Parathyroid adenoma (tissue), 2 donors: ENCODE measurements around the gene NR2F2.

ENCODE experiments used
- H2AFZ ChIP-seq: fragments of 300-600 bp; sonication (generic); one replicate; pipeline ENCODE4 v1.7.0; 2017; ENCODE audit warnings: antibody characterized with exemption, mild to moderate bottlenecking
- H3K27ac ChIP-seq: fragments of 300-600 bp; sonication (generic); one replicate; pipeline ENCODE4 v1.7.0; 2017
- H3K27me3 ChIP-seq: fragments of 300-600 bp; sonication (generic); one replicate; pipeline ENCODE4 v1.7.0; 2017; ENCODE audit warnings: low read length; ENCODE audit not compliant: control insufficient read depth, insufficient read depth
- H3K36me3 ChIP-seq: fragments of 300-600 bp; sonication (generic); one replicate; pipeline ENCODE4 v1.7.0; 2017; ENCODE audit warnings: low read length; ENCODE audit not compliant: control insufficient read depth, insufficient read depth
- H3K4me1 ChIP-seq: fragments of 300-600 bp; sonication (generic); one replicate; pipeline ENCODE4 v1.7.0; 2017; ENCODE audit warnings: control low read depth
- H3K4me2 ChIP-seq: fragments of 300-600 bp; sonication (generic); one replicate; pipeline ENCODE4 v1.7.0; 2017; ENCODE audit warnings: low read length
- H3K4me3 ChIP-seq: fragments of 300-600 bp; sonication (generic); one replicate; pipeline ENCODE4 v1.7.0; 2017; ENCODE audit warnings: low read depth, low read length
- H3K79me2 ChIP-seq: fragments of 300-600 bp; sonication (generic); one replicate; pipeline ENCODE4 v1.7.0; 2017; ENCODE audit warnings: control low read depth
- H3K9ac ChIP-seq: fragments of 300-600 bp; sonication (generic); one replicate; pipeline ENCODE4 v1.7.0; 2017; ENCODE audit warnings: mild to moderate bottlenecking
- H3K9me3 ChIP-seq: fragments of 300-600 bp; sonication (generic); one replicate; pipeline ENCODE4 v1.7.0; 2017; ENCODE audit warnings: low read length; ENCODE audit not compliant: control insufficient read depth
- TF ChIP-seq, protein P1 (sequence below): fragments of 300-600 bp; sonication (generic); IDR thresholded peaks from one replicate; pipeline ENCODE4 v1.7.0; 2017; ENCODE audit warnings: antibody characterized with exemption, mild to moderate bottlenecking
- donor health status: primary hyperparathyroidism.

NR2F2 gene

DNA sequence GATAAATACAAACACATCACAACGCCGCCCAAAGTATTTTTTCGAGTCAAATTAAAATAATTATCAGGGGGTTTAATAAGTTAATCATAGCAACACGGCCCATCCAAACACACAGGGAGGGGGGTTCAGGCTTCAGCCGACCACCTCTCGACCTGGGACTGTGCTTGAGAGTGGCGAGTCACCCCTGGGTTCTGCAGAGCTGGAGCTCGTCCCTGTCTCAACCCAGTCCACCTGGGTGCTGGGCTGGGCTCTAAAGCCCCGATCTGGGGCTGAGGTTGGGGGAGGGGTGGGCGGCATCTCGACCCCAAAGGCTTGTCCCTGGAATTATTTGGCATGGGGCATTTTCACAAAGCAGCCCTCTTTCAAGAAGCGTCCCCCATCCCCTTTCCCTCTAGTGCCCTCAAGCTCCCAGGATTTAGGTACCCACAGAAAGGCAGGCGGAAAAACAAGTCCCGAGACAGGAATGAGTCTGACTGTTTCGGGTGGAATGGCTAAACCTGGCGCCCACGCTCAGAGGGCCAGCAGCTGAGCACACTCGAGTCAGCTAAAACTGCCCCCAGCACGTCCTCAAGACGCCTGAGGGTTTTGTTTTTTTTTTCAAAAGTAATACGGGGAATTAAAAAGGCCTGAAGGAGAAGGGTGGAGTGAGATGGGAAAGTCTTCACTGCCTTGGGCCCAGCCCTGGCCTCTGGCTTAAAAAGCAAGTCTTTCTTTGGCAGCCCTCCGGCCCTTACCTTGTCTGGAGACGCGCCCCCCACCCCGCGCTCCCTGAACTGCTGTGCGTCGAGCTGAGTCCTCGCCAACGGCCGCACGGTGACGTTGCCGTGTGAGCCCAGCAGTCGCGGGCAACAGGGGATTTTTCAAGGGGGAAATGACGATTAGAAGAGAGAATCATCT, 32.5 kb downstream of the NR2F2 start:
- Histone ChIP-seq H3K4me1 (no peaks in the 10 kb centered on the region), H3K36me3 (no peaks in the 10 kb centered on the region), H3K27ac (no peak overlapping the region), H2AFZ (no peak overlapping the region), H3K79me2 (peaks cover 6% of the 10 kb centered on the region), H3K9ac (no peak overlapping the region), H3K4me3 (no peak overlapping the region), H3K9me3 (no peaks in the 10 kb centered on the region), H3K4me2 (no peak overlapping the region), H3K27me3 (no peaks in the 10 kb centered on the region)
- TF ChIP-seq, protein P1, sequence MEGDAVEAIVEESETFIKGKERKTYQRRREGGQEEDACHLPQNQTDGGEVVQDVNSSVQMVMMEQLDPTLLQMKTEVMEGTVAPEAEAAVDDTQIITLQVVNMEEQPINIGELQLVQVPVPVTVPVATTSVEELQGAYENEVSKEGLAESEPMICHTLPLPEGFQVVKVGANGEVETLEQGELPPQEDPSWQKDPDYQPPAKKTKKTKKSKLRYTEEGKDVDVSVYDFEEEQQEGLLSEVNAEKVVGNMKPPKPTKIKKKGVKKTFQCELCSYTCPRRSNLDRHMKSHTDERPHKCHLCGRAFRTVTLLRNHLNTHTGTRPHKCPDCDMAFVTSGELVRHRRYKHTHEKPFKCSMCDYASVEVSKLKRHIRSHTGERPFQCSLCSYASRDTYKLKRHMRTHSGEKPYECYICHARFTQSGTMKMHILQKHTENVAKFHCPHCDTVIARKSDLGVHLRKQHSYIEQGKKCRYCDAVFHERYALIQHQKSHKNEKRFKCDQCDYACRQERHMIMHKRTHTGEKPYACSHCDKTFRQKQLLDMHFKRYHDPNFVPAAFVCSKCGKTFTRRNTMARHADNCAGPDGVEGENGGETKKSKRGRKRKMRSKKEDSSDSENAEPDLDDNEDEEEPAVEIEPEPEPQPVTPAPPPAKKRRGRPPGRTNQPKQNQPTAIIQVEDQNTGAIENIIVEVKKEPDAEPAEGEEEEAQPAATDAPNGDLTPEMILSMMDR, result no peak

DNA sequence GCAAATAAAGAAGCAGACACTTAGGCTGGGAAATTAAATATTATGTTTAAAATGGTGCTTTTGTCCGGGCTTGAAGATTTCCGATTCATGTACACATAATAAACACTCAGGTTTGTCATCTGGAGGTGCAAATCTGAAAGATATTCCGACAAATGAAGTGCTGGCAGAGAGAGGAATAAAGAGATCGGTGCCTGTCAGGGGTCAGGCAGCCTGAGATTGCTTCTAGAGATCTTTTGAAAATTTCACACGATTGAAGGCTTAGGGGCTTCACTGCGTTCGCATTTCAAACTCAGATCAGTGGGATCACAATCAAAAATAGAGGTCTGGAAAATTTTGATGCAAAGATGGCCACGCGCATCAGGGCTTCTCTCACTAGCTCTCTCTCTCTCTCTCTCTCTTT, 33.2 kb downstream of the NR2F2 start:
- H3K9ac ChIP-seq, result no peak overlapping the region
- peaks cover 4% of the 10 kb centered on the region for H3K79me2 ChIP-seq
- no peaks in the 10 kb centered on the region for H3K4me1 ChIP-seq
- H3K27ac ChIP-seq, result no peak overlapping the region
- no peak overlapping the region for H3K4me3 ChIP-seq
- H3K36me3 ChIP-seq, result no peaks in the 10 kb centered on the region
- H3K27me3 ChIP-seq, result no peaks in the 10 kb centered on the region
- no peak overlapping the region for H2AFZ ChIP-seq
- H3K4me2 ChIP-seq, result no peak overlapping the region
- TF ChIP-seq, protein P1, result no peak
- no peaks in the 10 kb centered on the region for H3K9me3 ChIP-seq

DNA sequence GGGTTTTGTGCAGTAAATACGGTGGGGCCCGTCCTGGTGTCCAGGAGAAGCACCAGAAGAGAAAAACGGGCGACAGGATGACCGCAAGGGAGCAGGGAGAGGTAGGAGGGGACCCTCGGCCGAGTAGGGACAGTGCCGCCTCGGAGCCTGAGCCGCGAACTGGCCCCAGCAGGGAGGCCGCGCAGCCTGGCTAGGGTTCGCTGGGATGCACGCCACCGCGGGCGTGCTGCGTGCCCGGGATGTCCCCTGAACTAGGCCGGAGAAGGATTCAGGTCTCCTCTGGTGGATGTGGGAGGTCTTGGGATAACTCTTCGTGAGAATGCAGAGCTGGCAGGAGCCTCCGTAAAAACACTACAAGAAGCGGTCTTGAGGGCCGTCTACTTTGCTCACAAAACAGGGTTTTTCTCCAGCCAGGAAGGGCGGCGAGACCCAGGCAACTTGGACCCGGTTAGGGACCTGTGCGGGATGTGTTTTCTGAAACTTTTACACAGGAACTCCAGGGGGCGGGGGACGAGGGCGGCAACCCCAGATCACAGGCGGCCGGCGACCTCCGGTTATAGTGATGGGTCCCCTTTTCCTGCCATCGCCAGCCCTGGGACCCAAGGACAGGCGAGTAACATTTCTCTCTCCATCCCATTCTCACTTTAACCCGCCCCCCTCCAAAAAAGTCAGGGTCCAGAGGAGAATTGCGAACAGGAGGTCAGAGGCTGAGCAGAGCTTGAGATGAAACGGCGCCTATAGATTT, 35.5 kb downstream of the NR2F2 start:
- Histone ChIP-seq H3K4me2 (no peak overlapping the region), H2AFZ (no peak overlapping the region), H3K9ac (no peak overlapping the region), H3K27me3 (no peaks in the 10 kb centered on the region), H3K9me3 (no peaks in the 10 kb centered on the region), H3K36me3 (no peaks in the 10 kb centered on the region), H3K27ac (no peak overlapping the region), H3K4me3 (no peak overlapping the region), H3K4me1 (no peaks in the 10 kb centered on the region), H3K79me2 (peaks cover 4% of the 10 kb centered on the region)
- TF ChIP-seq, protein P1, result no peak

DNA sequence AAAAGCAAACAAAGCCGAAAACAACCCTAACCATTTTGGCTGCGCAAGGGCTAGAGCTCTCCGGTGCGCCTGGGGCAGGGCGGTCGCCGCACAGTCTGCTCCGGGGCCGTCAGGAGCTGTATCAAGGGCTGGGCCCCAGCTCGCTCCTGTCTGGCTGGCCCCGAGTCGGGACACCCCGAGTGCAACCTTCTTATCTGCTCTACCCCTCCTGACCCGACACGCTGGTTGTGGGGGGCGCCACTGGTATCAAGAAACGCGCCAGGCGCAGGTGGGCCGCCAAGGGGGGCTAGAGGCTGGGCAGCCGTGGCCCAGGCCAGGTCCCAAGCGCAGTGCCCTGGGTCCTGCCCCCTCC, 36.0 kb downstream of the NR2F2 start:
- Histone ChIP-seq H2AFZ (no peak overlapping the region), H3K9ac (no peak overlapping the region), H3K27ac (no peak overlapping the region), H3K9me3 (no peaks in the 10 kb centered on the region), H3K36me3 (no peaks in the 10 kb centered on the region), H3K4me3 (no peak overlapping the region), H3K79me2 (no peaks in the 10 kb centered on the region), H3K4me1 (no peaks in the 10 kb centered on the region), H3K27me3 (no peaks in the 10 kb centered on the region), H3K4me2 (no peak overlapping the region)
- TF ChIP-seq, protein P1, result no peak
